LNCaP clone FGC (cell line): ENCODE data around the gene MRPL46.

ENCODE experiments used
- DNase-seq: peaks from one replicate; pipeline ENCODE4 v3.0.0-alpha.2; 2011; ENCODE audit warnings: low read depth
- H3K4me3 ChIP-seq: 2 replicates; pipeline ENCODE4 v1.5.1; 2011; ENCODE audit warnings: mild to moderate bottlenecking, low read depth, low read length, control low read depth
- TF ChIP-seq, protein P1 (sequence below): IDR thresholded peaks from 2 replicates; pipeline ENCODE4 v1.5.1; 2012; ENCODE audit warnings: mild to moderate bottlenecking; ENCODE audit not compliant: control insufficient read depth, insufficient read depth; ENCODE audit errors: extremely low read depth

MRPL46 gene

GRCh38 chr15:88491158-88491557 lies 24.0 kb upstream of the MRPL46 start:
- no peak overlapping the region for H3K4me3 ChIP-seq
- DNase-seq = no peak
- TF ChIP-seq, protein P1, sequence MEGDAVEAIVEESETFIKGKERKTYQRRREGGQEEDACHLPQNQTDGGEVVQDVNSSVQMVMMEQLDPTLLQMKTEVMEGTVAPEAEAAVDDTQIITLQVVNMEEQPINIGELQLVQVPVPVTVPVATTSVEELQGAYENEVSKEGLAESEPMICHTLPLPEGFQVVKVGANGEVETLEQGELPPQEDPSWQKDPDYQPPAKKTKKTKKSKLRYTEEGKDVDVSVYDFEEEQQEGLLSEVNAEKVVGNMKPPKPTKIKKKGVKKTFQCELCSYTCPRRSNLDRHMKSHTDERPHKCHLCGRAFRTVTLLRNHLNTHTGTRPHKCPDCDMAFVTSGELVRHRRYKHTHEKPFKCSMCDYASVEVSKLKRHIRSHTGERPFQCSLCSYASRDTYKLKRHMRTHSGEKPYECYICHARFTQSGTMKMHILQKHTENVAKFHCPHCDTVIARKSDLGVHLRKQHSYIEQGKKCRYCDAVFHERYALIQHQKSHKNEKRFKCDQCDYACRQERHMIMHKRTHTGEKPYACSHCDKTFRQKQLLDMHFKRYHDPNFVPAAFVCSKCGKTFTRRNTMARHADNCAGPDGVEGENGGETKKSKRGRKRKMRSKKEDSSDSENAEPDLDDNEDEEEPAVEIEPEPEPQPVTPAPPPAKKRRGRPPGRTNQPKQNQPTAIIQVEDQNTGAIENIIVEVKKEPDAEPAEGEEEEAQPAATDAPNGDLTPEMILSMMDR = no peak

DNA sequence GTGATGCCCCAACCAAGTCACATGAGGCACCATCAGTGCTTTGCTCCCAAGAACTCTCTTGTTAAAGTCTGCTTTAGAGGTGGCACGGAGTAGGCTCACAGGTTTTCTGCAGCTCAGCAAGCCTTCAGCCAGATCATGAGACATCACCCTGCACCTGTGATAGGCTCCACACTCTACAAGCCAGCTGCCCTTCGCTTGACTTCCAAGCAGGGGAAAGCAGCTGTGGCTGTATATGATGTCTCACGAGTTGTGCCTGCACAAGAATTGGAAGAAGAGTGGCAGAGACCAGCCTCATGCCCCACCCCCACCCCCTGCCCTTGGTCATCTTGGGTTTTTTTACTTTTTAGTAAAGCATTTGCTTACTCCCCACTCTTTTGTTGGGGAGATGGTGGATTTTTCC lies 22.8 kb upstream of the MRPL46 start:
- no peak overlapping the region for H3K4me3 ChIP-seq
- DNase-seq = no peak
- TF ChIP-seq, protein P1 = no peak

GRCh38 chr15:88489321-88489720 lies 22.1 kb upstream of the MRPL46 start:
- no peak for DNase-seq
- H3K4me3 ChIP-seq = no peak overlapping the region
- TF ChIP-seq, protein P1 = no peak

DNA sequence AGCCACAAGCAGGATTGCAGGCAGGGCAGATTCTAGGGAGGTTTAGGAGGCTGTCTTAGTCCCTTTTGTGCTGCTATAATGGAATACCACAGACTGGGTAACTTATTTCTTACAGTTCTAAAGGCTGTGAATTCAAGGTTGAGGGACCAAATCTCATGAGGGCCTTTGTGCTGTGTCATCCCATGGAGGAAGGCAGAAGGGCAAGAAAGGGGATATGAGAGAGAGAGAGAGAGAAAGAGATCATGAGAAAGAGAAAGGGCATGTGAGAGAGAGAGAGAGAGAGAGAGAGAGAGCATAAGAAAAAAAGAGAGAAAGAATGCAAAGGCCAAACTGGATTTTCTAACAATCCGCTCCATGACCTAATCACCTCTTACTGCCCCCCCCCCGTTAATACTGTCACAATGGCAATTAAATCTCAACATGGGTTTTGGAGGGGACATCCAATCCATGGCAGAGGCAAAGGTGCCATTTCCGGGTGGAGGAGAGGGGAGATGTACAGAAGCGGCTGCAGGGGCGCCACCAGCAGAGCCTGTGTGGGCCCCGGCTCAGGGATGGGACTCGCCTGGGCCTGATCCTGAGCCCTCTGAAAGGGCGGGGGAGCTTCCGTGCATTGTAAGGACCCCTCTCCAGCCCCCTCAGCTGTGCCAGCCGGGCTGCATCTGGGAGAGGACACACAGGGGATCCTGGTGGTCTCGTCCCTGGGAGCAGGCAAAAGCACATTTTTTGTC lies 20.8 kb upstream of the MRPL46 start:
- no peak overlapping the region for H3K4me3 ChIP-seq
- TF ChIP-seq, protein P1 = no peak
- DNase-seq = no peak

GRCh38 chr15:88487178-88487795 lies 20.1 kb upstream of the MRPL46 start:
- TF ChIP-seq, protein P1 = no peak
- no peak for DNase-seq
- H3K4me3 ChIP-seq = no peak overlapping the region

GRCh38 chr15:88484682-88485331 lies 17.6 kb upstream of the MRPL46 start:
- no peak overlapping the region for H3K4me3 ChIP-seq
- TF ChIP-seq, protein P1 = no peak
- no peak for DNase-seq
